ENCODE data around the gene RTL9. TPM values are rescaled to one million over a fixed set of nuclear protein-coding genes. Genes with fewer than 3 reads are reported as not detected.

Gene RTL9
- polyA plus RNA-seq, 1 of the 3 experiments (the other 2 are of a cell fraction), result 0.02 TPM

- ChIA-PET CTCF (interaction anchor here (1.0 to 3.9 kb wide), 9 partner anchors 8 to 441 kb away, joined by 3 to 16 read pairs (median 6); no protein-coding TSS in a partner anchor), POLR2A (no interaction called here)
- Histone ChIP-seq H4K20me1 (ENCODE audit: insufficient read depth) (no peaks in the 10 kb centered on the region), H3K4me3 (ENCODE audit: low read depth in 2 of 2, low read length in 1 of 2) (no peak overlapping the region), H3K4me2 (no peak overlapping the region), H3K27ac (ENCODE audit: low read depth in 2 of 2, low read length in 1 of 2) (no peak overlapping the region), H3K9ac (no peak overlapping the region), H3K4me1 (ENCODE audit: control insufficient read depth in 1 of 2, insufficient read depth in 2 of 2, low read depth in 1 of 2, low read length in 1 of 2) (no peaks in the 10 kb centered on the region; a peak in 1 of 4 replicates), H3K79me2 (ENCODE audit: insufficient read depth) (no peaks in the 10 kb centered on the region), H3K9me2 (no peaks in the 10 kb centered on the region), H3K36me3 (replicated peaks in 1 of 2; ENCODE audit: control insufficient read depth in 1 of 2, insufficient read depth in 2 of 2, low read length in 1 of 2) (no peaks in the 10 kb centered on the region), H3K27me3 (ENCODE audit: insufficient read depth) (no peaks in the 10 kb centered on the region), H2AFZ (ENCODE audit: low read depth) (no peak overlapping the region), H3K9me3 (no peaks in the 10 kb centered on the region), H3F3A (replicated peaks; ENCODE audit: insufficient read depth) (no peaks in the 10 kb centered on the region)
- TF ChIP-seq GATA2 (CRISPR knock-in tag; IDR thresholded peaks at IDR 0.05) (no peak), MEF2A (IDR thresholded peaks at IDR 0.05; ENCODE audit: borderline replicate concordance, low read depth) (no peak), REST (IDR thresholded peaks at IDR 0.05; ENCODE audit: low read depth, low read length) (no peak), TAF1 (IDR thresholded peaks at IDR 0.05; ENCODE audit: borderline replicate concordance, low read depth, low read length) (no peak), RAD21 (IDR thresholded peaks at IDR 0.05; ENCODE audit: low read length) (no peak), USF2 (IDR thresholded peaks at IDR 0.05; ENCODE audit: borderline replicate concordance, low read depth, low read length) (no peak), CTCF (IDR thresholded peaks at IDR 0.05) (no peak), YY1 (IDR thresholded peaks at IDR 0.05; ENCODE audit: low read depth) (no peak), JUND (IDR thresholded peaks at IDR 0.05) (no peak), MAX (IDR thresholded peaks at IDR 0.05; ENCODE audit: low read depth) (no peak), NFIC (IDR thresholded peaks at IDR 0.05; ENCODE audit: borderline replicate concordance) (no peak), RCOR1 (IDR thresholded peaks at IDR 0.05; ENCODE audit: low read length) (no peak), TCF12 (IDR thresholded peaks at IDR 0.05) (no peak), RFX5 (IDR thresholded peaks at IDR 0.05; ENCODE audit: low read length) (no peak), RXRA (IDR thresholded peaks at IDR 0.05; ENCODE audit: borderline replicate concordance, low read depth) (no peak)
- no peak for DNase-seq
- 40% methylated on average over 1 of the region's 1 CpG for WGBS (ENCODE audit: low lambda C conversion rate)
Observed at GRCh38 chrX:110402850-110403221, 44.2 kb downstream of the RTL9 start.

Data from SK-N-SH (cell line).